Stimulated activated CD8-positive, alpha-beta memory T cell treated with anti-CD3 and anti-CD28 coated beads, Interleukin-12 subunit alpha, Interleukin-12 subunit beta, amount 100 ng/mL, for 4 hours (primary cell): ENCODE measurements around the gene ADAM12.

Source experiments
- DNase-seq: peaks from one replicate; pipeline ENCODE4 v3.0.0-alpha.2; 2020; ENCODE audit warnings: low read depth

The ADAM12 gene

DNA sequence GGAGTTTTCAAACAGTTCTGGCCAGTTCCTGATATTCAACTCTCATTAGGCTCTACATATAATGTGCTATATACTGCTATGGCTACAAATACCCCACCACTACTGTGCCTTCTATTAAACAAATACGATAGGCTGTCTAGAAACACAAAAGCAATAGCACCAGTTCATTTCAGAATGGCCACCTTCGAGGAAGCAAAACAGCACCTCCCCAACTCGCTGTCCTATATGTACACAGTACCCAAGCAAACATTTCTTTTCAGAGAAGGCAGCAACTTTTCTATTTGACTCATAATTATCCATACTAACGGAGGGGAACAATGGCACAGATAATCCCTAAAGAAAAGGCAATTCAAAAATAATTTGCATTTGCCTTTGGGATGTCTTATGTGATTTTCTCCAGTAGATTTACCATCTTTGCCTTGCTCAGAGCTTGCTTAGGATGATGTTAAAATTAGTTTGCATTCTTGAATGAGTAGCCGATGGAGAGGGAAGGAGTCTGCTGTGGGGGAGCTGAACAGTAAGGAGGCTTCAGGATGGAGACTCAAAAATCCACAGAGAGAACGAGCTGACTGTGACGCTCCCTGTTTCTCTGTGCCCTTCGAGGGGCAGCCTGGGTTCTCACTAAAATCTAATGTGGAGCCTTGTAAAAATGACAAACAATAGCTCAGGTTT, 273.3 kb downstream of the ADAM12 start:
- no peak for DNase-seq

DNA sequence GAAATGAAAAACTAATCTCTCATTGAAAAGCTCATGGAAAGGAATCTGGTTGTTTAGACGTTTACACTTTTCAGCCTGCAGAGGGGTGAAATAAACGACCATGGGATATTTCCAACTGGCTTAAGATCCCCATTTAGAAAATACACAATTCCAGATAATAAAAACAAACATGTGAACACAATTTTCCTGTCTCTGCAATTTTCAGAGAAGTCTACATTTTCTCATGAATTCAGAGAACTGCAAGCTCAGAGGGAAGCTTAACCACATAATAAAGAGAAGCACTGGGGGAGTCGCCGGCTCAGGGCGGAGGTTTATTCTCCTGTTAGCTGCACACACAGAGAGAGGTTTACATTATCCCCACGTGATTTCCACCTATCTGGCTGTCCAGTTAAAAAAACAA, 276.8 kb downstream of the ADAM12 start:
- DNase-seq: no peak

DNA sequence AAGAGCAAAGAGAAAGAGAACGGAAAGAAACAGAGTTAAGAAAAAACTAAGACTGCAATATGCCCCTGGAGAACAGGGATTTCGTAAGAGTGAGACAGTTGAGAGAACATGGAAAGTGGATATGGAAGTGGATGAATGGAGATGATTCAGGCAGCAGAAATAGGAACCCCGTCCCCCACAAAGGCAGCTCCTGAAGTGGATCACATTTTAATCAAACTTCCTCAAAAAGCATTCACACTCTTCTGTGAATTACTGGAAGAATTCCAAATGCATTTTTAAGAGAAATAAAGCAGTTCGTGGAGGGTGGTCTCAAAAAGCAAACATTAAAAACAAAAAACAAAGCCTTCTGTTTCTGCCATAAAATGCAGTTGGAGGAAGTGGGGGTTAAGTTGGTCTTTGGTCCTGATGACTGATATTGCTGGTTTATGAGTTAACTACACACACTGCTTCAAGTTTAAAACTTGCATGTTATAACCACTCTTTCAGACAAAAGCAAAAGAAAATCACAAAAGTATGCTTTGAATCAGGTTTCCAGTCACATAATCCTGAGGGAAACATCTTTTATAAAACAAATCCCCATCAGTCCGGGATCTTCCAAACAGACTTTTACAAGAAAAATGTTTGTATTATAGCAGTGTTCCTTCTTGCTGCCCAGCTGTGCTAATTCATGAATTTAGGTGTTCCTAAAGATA, 277.6 kb downstream of the ADAM12 start:
- DNase-seq: no peak

DNA sequence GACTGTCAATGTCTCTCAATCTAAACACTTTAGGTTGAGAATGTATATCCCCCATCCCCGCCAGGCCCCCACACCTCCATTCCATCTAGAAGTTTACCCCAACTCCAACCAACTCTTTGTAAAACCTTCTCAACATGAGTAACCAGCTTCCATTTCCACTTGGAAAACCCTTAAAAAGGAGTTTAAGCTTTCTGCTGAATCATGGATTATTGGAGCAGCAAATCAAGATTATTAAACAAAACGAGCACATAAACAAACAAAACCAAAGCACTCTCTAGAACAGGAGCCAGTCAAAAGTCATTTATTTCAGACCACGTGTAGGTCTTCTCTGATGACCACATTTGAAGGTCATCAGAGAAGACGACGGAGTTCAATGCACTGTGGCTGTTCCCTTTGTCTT, 278.4 kb downstream of the ADAM12 start:
- DNase-seq: no peak

DNA sequence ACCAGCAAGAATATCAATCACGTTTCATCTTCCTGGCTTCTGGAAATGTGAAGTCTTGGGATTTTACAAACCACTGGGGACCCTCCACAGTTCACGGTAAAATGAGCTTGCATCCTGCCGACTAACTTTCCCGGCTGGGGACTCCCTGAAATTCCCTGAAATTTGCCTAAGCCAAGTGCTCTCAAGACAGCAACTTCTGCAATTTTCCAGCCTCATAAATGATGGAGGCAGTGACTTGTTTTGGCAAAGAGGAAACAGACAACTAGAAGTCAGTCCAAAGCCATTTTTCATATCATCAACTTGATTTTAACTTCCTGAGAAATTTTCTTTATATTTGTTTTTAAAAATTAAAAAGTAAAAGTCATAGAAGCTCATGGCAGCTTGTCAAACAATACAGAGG, 279.6 kb downstream of the ADAM12 start:
- no peak for DNase-seq

DNA sequence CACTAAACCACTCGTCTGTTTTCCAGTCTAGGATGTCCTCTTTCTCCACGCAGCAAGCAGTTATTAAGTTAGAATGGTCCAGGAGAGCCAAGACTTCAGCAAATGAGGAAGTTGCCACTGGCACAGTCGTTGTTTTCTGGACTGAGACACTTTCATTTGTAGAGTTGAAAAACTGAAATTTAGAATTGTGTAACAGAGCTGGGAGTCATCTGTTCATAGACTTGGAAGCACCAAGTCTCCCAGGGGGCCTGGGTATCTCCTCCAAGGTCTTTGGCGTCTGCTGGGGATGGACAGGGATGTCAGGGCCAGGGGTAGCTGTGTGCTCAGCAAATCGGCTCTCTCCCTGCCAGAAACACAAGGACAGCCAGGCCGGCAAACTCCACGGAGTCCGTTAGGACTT, 283.5 kb downstream of the ADAM12 start:
- no peak for DNase-seq

DNA sequence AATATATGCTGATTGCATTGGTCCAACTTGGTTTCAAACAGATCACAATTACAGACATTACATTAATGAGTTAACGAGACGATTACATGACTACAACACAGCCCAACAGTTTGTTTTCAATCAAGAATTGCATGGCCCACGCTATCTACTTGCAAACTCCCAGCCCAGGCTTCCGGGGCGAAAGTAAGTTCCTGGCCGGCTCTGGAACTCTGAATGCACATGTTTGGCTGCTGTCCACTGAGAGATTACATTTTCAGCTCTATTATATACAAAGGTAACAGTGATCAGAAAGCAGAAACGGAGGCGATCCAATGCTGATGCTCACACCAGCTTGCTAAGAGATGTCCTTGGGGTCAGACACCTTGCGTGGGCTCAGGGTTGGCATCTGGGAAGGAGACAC, 285.6 kb downstream of the ADAM12 start:
- no peak for DNase-seq

DNA sequence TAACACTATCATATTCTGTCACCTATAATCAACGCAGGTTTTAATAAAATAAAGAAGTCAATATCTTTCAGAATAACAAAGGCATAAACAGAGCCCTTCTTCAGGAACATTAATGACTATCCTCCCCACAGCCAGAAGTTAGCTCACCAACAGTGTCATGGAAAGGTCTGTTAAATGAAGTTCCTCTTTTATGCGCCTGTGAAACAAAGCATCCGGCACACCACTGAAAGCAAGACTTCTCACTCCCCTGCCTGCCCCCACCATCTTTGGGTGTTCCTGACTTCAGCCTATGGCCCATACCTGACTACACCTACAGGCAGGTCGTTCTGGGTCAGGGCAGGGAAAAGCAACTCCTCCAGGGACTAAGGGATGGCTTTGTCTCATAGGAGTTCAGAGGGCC, 286.5 kb downstream of the ADAM12 start:
- DNase-seq: no peak

DNA sequence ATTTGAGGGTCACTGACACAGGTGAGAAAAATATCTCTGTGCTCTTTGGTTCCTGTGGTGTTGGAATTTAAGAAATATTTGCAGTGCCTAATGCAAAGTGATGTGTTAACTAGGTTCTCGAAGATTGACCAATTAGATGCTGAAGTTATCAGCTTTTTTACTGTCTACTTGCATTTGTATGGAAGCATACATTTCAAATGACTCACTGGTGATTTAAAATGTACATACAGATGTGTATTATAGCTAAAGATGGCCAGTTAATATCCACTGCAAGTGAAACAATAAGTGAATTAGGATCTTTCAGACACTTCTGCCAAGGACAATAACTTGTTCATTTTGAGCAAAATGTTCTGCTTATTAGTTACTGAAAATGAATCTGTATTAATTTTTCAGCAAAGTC, 287.0 kb downstream of the ADAM12 start:
- no peak for DNase-seq

DNA sequence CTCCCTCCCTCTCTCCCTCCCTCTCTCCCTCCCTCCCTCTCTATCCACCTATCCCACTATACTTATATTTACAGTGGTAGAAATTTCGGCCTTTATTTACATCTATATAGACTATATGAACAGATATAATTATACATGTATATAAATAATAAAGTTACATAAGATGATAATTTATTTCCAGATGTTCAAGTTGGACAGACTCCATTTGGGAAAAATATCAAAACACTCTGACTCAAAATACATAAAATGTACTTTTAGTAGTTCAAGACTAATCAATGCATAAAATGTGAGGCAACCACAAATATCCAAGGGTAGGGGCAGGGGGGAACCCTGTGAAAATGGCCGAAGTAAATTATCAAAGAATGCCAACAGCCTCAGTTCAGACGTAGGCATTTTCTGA, 288.9 kb downstream of the ADAM12 start:
- DNase-seq: no peak

DNA sequence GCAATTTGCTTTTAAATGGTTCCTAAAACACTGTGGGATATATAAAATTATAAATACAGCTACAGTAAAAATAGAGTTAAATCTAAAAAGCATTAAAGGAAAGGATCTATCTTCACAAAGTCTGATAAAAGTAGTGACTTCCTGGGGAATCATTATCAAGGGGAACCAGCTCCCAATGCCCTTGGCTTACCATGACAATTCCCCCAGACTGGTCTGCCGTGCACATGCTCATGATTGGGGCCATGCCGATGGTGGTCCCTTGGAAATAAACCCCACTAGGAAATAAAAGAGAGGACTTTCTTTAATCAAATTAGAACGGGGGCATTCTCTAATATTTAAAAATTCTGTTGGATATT, 290.1 kb downstream of the ADAM12 start:
- no peak for DNase-seq

DNA sequence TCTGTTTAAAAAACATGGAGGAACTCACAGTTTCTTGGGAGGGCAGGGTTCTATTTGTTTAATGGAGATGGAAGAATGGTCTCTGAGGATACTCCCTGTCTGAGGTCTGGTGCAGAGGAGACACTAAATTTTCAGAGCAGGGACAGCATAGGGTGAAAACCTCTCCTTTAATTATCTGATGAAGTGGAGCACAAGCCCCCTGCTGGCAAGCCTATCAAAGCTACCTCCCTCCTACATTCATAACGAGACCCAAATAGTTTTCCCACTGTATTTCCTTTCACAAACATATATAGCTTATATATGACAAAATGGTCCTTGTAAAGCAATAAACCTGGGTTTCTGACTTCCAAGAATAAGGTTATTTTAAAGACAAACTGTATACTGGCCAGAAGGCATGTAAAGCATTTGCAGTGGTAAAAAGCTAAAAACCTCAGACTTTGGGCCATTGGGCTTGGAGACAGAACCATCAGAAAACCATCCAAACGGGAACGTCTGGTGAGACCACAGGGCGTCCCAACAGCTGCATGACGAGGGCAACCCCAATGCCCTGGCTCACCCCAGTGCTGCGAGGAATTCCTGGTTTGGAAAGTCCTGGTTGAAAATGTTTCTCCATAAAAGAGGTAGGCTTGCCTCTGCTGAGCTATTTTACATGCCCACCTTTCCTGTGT, 290.6 kb downstream of the ADAM12 start:
- DNase-seq: no peak

DNA sequence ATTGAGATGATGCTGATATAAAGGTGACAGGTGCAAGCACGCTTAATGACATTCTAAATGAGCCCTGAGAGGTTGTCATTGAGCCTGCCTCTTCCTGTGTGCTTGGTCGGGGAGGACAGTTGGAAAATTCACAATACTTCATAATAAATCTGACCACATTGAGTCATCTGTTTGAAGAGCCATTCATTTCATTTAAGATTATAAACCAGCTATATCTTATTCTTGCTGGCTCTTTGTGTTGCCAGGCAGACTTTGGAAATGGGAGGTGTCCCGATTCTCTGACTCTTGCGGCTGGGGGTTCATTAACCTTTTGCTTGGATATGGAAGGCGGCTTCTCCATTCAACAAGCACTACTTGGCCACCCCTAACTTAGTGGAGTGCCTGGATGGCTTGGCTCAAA, 293.7 kb downstream of the ADAM12 start:
- DNase-seq: no peak

DNA sequence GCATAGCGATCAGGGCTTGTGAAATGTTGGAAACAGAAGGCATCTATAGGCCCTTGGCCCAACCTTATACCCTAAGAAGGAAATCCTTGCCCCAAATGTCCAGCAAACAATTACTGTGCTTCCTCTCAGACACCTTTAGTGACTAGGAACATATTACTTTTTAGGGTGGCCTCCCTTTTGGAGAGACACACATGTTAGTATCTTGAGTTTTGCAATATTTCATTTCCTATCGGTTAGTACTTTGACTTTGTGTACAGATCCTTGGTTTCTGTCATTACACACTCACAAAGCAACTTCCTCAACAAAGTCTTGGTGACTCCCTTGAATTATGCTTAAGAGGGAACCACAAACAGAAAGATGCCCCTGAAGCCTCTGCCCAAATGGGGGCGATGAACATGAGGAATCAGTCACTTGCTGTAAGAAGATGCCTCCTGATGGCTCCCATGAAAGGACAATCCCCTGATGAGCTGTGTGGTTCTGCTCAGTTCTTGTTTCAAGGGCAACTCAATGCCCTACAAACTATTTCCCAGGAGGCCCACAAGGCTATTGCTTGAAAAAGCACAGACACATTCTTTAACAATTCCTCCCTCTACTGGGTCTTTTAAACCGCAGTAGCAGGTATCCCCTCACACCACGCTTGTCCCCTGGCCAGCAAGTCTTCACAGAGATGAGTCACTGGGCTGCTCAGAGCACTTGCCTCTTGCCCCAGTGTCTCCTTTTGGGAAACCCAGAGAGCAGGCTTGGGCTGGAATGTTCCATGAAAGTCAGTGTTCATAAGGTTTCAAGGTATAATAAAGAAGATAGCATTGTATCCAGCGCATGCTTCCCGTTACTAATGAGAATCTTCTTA, 295.7 kb downstream of the ADAM12 start:
- no peak for DNase-seq

DNA sequence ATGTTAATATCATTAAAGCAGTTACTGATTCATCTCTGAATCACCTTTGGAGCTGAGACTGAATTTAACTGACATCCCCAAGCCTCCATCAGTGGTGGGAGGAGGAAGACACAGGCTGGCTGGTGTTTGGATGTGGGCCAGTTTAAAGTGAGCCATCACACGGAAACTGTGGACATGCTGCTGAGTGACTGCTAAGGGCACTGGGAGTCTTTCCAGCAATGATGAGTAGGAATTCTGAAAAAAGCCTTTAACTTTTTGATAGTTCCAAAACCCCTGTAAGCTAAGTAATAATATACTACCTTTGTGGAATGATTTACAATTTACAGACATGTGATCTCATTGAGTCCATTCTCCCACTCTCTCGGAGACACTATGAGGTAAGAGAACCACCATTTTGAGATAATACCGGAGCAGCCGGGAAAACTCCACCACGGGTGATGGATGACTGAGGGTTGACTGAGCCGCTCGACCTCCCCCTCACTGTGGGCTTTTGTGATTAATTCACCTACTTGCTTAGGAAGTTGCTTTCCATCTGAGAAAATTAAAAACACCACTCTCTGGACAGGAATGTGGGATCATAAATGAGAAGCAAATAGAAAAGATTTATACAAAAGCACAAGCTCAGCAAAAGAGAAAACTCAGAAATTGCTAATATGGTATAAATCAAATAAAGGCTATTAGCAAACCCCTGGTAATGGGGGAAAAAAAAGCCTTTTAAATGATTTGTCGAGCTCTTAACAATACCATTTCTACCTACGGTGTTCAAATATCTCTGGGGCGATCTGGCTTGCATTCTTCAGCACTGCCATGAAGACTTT, 297.2 kb downstream of the ADAM12 start:
- DNase-seq: no peak

DNA sequence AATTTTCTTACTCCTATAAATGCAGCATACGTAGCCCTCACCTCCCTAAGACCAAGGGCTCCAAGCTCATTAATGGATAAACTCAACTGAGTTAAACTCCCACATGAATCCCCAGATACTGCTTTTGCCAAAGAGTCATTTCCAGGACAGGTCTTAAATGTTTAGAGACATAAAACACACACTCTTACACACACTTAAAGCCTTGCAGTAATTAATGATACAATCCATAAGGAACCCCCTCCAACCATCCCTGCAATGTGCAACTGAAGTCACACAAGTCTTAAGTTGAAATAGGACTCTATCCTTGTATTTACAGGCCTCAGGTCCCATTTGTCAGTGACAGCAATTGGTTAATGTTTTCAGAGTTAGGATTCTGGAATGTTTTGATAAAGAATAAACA, 297.8 kb downstream of the ADAM12 start:
- DNase-seq: no peak

DNA sequence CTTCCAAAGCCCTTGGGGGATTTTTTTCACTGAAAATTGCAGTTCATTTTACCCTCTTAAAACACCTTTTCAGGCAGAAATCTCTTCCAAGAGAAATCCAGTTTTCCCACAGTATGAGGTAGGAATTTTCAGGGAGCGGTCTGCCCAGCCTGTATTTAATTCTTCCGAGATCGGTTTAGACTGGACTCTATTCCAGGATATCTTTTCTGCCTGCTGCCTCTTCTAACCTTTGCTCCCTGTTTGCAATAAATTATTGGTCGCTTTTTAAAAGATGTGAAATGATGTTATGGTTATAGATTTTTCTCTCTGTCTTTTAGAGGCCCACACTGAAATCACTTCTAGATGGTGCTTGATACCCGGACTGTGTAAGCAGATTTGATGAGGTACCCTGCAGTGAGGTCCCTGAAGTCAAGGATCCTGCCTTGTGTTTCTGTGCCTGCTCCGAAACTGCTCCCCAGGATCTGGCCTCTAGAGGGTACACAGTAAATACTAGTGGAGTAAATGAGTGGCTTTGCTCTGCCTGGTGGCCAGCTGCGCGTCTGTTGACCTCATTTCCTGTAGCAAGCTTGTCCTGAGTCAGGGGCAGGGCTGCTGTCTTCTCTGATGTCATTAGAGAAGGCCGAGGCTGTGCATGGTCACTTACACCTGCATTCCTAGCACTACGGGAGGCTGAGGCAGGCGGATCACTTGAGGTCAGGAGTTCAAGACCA, 300.3 kb downstream of the ADAM12 start:
- no peak for DNase-seq

DNA sequence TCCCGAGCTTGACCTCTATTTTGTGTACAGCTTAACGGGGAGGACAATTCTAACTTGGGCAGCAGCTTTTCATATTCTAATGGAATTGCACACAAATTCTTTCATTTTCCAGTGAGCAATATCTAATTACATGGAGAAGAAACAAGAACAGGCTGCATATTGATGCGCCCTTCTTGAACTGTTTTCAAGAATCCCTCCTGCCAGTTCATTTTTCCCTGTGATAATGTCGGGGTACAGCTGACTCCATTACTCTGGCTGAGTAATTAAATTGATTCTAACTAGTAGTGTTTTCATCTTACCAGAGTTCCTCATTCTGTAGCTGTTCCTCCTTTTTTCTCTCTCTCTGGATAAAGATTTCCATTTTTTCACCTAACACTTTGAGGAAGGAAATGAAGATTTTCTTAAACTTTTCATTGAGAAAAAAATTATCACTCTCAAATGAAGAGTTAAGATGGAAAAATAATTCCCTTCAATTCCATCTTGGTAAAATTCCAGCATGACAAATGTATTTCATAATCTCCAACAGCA, 301.1 kb downstream of the ADAM12 start:
- no peak for DNase-seq

DNA sequence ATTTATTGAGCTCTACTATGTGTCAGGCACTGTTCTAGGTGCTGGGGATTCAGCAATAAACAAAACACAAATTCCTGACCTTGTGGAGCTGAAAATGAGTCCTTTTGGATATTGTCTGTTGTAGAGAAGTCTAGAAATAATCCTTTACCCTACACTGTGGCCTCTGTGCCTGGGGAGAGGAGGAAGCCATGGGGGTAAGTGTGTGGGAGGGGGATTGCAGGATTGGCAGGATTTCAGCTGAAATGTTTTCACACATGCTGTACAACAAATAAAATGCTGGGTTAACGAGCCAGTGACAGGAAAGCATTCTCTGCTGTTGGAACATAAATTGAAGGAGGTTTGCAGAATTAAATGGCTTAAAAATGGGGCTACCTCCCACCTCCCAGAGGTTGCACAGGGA, 302.5 kb downstream of the ADAM12 start:
- DNase-seq: no peak

DNA sequence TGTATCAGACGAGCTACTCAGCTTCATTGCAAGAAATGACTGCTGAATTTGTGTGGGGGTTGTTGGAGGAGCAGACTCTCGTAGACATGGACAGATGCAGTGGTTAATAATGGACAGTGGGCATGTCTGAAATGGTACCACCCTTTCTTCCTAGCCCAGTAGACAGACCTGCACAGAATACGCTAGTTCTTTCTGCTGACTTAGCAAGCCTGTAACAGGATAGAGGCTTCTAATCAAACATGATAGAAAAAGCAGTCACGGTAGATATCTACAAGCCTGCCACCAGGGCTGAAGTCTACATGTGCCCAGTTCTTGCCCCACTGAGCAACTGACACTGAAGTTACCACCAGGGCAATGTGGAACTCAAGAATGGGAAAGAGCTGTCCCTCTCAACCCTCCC, 303.9 kb downstream of the ADAM12 start:
- no peak for DNase-seq

DNA sequence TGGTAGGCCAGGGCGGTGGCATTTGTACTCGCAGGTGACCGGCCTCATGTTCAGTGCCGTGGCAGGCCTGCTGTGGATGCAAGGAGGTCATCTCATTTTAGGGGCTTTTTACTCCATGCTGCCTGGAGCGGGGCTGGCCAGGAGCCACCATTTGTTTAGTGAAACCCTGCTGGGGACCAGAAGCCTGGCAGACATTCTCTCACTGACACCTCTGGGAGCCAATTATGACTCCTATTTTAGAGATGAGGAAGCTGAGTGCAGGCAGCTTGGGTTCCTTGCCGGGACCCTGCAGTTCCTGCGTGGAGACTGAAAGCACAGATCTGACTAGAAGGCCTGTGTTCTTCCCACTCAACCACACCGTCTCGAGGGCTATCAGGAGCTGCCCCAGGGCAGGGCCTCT, 305.3 kb downstream of the ADAM12 start:
- no peak for DNase-seq
